GM19468 (cell line): ENCODE data around the gene SH3PXD2A.
"Not testable (repeated sequence)": the region's sequence is repeated elsewhere in the genome, so short reads cannot be mapped to it uniquely, and the experiment has no call there.

Experiments used
- ATAC-seq: cut with Tn5 transposase; IDR thresholded peaks from one replicate; pipeline ENCODE4 v1.9.1; 2021; ENCODE audit warnings: mild to moderate bottlenecking, moderate library complexity, moderate number of reproducible peaks; ENCODE audit not compliant: unreplicated experiment; ENCODE audit errors: extremely low read depth

The SH3PXD2A gene

GRCh38 chr10:103619424-103620351 lies 235.7 kb downstream of the SH3PXD2A start:
- ATAC-seq: no peak

GRCh38 chr10:103618575-103619423 lies 236.6 kb downstream of the SH3PXD2A start:
- no peak for ATAC-seq

DNA sequence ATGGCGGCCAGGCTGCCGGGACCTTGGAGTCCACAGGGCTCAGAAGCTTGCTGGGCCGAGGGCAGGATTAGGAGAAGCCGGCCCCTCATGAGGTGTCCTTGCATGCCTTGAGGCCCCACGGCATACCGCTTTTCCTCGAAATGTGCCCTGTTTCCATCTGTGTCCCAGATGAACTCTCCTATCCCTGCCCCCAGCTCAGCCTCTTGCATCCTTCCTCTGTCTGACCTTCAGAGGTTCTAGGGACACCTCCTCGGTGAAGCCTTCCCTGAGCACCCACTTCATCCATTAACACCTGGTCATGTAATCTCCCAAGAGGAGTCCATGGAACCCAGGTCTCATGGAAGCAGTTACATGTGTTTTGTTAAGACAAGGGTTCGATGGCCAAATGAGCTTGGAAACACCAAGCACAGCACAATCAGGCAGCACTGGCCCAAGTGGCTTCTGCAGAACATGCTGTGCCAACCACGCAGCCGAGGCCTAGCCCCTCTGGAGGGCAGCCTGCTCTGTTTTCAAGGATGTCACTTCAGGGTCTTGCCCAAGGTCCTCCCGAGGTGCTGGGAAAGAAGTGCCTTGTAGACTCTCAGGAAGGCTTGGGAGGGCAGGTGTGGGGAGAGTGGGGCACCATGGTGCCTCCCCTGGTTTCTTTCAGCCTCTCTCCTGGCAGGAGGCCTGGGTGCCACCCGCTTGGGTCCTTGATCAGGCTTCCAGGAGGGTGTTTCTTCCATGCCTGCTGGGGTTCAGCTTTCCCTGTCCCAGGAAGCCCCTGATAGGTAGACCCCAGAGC lies 237.6 kb downstream of the SH3PXD2A start:
- no peak for ATAC-seq

GRCh38 chr10:103616705-103617601 lies 238.4 kb downstream of the SH3PXD2A start:
- no peak for ATAC-seq

- ATAC-seq: no peak
These were observed 240.8 kb downstream of the SH3PXD2A start for GRCh38 chr10:103614306-103615158.

DNA sequence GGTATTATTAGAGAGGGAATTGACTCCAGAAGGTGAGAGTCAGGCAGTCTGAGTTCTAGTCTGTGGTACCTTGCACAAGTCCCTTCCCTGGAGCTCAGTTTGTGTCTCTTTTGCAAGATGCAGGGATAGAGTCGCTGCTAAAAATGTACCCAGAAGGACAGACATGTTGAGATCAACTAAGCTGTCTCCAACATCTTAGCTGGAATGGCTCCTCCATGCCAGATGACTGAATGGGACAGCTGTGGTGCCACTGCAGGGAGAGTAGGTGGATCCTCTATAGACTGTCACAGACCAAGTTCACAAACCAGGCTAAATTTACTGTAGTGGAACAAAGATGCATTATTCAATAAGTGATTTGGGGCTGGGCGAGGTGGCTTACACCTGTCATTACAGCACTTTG lies 241.8 kb downstream of the SH3PXD2A start:
- no peak for ATAC-seq

DNA sequence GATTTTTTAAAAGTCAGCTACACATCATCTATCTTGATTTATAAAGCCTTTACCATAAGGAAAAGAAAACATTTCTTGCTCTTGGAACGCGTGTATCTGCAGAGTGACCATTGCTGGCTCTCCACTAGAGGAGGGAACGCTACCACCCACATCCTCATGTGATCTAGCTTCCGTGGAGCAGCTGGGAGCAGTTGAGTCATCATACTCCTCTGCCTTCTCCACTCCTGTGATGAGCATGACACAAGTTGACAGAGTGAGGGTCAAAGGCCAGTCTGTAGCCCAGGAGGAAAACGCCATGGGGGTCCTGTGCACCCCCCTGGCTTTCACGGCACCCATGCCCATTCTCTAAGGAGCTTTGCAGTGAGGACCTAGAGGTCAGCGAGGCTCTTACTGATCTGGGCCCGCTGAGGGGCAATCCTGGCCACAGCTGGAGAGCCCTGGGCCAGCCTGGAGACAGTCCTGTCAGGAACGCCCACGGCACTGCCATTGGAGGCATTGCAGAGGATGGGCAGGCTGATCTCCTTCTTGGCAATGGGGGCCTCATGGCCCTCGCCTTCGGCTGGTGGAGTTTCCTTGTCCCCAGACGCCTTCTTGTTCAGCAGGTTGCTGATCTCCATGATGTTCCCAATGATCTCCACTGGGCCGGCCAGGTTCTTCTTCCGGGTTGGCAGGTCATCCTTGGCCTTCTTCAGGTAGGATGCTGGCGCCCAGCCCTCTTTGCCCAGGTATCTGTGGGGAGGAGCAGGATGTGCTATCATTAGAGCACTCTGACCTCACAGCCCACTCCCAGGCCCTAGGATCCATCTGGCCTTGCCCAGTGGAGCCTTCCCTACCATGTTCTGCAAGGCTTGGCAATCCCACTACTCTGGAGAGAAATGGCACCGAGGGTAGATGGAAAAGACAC lies 242.7 kb downstream of the SH3PXD2A start:
- no peak for ATAC-seq

GRCh38 chr10:103610921-103611511 lies 244.4 kb downstream of the SH3PXD2A start:
- ATAC-seq: no peak

DNA sequence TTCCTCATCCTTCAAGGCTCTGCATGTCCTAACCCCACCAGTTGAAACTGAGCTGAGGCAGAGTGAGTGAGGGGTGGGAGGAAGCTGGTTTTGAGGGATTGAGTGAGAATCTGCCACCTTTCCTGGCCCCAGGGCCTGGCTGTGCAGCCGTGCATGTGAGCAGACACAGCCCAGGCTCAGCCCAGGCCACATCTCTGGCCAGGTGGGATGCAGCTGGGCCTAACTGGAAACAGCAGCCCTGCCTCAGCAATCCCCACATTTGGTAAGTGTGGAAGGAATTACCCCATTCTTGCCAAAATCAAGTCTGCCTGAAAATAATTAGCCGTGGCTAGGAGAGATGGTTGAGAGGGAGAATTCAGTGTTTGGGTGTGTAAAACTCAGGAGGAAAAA lies 245.3 kb downstream of the SH3PXD2A start:
- no peak for ATAC-seq

- ATAC-seq: no peak
These were observed 245.9 kb downstream of the SH3PXD2A start for GRCh38 chr10:103609231-103610082.

- ATAC-seq: not testable (repeated sequence)
These were observed 247.3 kb downstream of the SH3PXD2A start for GRCh38 chr10:103608056-103608455.

DNA sequence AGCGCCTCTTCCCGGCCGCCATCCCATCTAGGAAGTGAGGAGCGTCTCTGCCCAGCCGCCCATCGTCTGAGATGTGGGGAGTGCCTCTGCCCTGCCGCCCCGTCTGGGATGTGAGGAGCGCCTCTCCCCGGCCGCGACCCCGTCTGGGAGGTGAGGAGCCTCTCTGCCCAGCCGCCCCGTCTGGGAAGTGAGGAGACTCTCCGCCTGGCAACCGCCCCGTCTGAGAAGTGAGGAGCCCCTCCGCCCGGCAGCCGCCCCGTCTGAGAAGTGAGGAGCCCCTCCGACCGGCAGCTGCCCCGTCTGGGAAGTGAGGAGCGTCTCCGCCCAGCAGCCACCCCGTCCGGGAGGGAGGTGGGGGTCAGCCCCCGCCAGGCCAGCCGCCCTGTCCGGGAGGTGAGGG lies 248.3 kb downstream of the SH3PXD2A start:
- not testable (repeated sequence) for ATAC-seq

- ATAC-seq: not testable (repeated sequence)
These were observed 249.3 kb downstream of the SH3PXD2A start for GRCh38 chr10:103606097-103606438.

DNA sequence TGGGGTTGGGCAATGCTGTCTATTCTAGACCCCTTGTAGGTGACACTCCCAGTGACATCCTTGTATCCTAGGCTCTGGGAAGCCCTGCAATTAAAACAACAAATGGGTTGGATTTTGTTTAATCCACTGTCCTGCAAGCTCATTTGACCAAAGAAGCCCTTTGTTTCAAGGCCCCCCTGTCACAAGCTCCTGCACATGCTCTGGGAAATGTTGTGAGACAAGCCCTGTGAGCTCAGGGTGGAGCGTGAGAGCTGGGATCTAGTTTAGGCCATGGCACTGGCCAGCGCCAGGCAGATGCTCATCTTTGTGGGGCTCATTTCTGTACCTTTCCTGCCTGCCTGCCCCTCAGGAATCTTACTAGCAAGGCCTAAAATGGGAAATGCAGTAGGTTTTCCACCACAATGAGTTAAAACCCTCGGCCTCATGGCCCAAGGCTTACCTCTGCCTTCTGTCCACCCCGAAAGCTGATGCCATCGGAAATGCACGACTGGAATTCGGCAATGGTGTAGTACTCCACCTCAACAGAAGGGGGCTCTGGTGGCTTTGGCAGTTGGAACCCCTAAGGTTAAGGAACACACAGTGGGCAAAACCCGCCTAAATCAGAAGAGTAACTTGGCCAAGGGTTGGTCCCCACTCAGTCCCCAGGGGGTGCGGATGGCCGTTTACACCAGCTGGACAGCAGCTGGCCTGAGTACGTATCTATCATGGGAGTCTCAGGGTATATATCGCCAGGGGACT lies 249.8 kb downstream of the SH3PXD2A start:
- ATAC-seq: no peak

- ATAC-seq: no peak
These were observed 252.0 kb downstream of the SH3PXD2A start for GRCh38 chr10:103603382-103603781.

GRCh38 chr10:103602852-103603155 lies 252.6 kb downstream of the SH3PXD2A start:
- ATAC-seq: no peak
